Measurements from ENCODE around the gene QRFPR.

DNA sequence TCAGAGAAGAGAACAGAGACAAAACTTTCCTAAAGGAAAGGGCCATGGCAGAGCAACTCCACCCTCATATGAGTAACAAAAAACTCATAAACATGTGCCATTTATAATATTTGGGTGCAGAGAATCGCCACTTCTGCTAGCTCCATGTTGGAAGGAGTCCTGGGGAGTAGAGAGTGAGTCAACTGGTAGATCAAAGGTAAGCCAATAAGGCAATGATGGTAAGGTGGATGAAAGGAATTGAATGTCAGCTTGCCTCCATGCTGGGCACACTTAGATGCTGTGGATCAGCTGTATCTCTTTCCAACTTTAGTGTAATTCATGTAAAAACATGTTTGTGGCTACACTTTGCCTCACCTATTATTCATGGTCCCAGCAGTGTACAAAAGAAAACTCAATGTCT lies 4.7 kb downstream of the QRFPR start:
- no peak for TF ChIP-seq POLR2AphosphoS5 (IDR thresholded peaks at IDR 0.05)
- TF ChIP-seq CTCF (IDR thresholded peaks at IDR 0.05) = no peak
- no peak for TF ChIP-seq POLR2A (IDR thresholded peaks at IDR 0.05)
